Measurements from ENCODE around the gene SLC27A3. TPM values are rescaled to one million over a fixed set of nuclear protein-coding genes. Genes with fewer than 3 reads are reported as not detected.
"Not testable (repeated sequence)": the region's sequence is repeated elsewhere in the genome, so short reads cannot be mapped to it uniquely, and the experiment has no call there.

Gene SLC27A3
- total RNA-seq, 1 experiment from 2014 or later = 4.4 TPM

DNA sequence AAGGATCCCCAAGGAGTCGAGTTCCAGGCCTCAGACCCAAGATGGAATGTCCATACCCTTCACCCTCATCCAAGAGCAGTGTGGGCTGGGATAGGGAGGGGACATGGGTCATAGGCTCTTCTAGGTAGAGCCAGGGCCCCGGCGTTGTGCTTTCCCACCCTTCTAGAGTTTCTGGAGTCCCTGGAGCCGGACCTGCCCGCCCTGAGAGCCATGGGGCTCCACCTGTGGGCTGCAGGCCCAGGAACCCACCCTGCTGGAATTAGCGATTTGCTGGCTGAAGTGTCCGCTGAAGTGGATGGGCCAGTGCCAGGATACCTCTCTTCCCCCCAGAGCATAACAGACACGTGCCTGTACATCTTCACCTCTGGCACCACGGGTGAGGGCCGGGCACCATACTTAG is 1.1 kb downstream of the SLC27A3 start:
- DNase-seq = no peak
- Histone ChIP-seq H2AFZ (ENCODE audit: low read length) (no peak overlapping the region), H3K27me3 (ENCODE audit: low read length) (no peaks in the 10 kb centered on the region), H3K4me2 (ENCODE audit: low read depth, low read length, poor library complexity, severe bottlenecking) (peak overlapping the region; percentile 93), H3K4me1 (ENCODE audit: low read length) (peaks cover 25% of the 10 kb centered on the region), H3K9me2 (replicated peaks; ENCODE audit: insufficient read depth, low read length) (no peaks in the 10 kb centered on the region), H3K9ac (ENCODE audit: low read length) (peak overlapping the region; percentile 77), H3K4me3 (ENCODE audit: low read length) (peak overlapping the region; percentile 72), H3K27ac (ENCODE audit: low read length) (no peak overlapping the region), H4K20me1 (ENCODE audit: insufficient read depth, low read depth, low read length) (no peaks in the 10 kb centered on the region), H3K36me3 (ENCODE audit: insufficient read depth, low read length) (0 out of 2 replicates have a peak, but pooled peaks cover 7% of the 10 kb centered on the region), H3K9me3 (ENCODE audit: low read length) (no peaks in the 10 kb centered on the region), H3K79me2 (ENCODE audit: low read length) (no peaks in the 10 kb centered on the region)

DNA sequence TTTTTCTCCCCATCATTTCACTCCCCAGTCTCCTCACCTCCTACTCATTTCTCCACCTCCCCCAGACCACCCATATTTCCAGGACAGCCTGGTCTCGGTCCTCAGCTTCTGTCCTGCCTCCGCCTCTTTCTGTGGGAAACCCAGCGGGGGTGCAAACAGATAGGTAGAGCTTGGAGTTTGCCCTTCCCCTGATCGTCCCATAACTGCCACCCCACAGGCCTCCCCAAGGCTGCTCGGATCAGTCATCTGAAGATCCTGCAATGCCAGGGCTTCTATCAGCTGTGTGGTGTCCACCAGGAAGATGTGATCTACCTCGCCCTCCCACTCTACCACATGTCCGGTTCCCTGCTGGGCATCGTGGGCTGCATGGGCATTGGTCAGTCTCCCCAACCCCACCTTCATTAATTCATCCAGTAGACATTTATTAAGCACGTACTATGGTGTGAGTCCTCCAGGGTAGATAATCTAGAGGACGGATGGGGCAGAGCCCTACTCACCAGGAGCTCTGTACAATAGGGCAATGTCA is 1.7 kb downstream of the SLC27A3 start:
- Histone ChIP-seq H3K4me3 (ENCODE audit: low read length) (no peak overlapping the region), H3K27ac (ENCODE audit: low read length) (no peak overlapping the region)

DNA sequence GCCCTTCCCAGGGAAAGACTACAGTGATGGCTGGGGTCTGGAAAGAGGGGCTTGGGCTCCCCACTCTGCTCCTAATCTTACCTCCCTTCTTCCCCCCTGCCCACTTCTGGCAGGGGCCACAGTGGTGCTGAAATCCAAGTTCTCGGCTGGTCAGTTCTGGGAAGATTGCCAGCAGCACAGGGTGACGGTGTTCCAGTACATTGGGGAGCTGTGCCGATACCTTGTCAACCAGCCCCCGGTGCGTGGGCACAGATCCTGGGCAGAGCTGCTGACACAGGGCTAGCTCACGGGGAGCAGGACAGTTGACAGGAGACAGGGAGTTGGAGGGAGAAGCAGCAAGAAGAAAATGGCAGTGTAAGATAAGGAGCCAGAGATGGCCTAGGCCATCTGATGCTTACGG is 2.4 kb downstream of the SLC27A3 start:
- DNase-seq = no peak
- Histone ChIP-seq H3K27ac (ENCODE audit: low read length) (no peak overlapping the region), H3K4me1 (ENCODE audit: low read length) (peaks cover 25% of the 10 kb centered on the region), H3K9me2 (replicated peaks; ENCODE audit: insufficient read depth, low read length) (no peaks in the 10 kb centered on the region), H3K9me3 (ENCODE audit: low read length) (no peaks in the 10 kb centered on the region), H3K9ac (ENCODE audit: low read length) (no peak overlapping the region), H4K20me1 (ENCODE audit: insufficient read depth, low read depth, low read length) (no peaks in the 10 kb centered on the region), H3K4me3 (ENCODE audit: low read length) (no peak overlapping the region), H3K4me2 (ENCODE audit: low read depth, low read length, poor library complexity, severe bottlenecking) (no peak overlapping the region), H2AFZ (ENCODE audit: low read length) (no peak overlapping the region), H3K27me3 (ENCODE audit: low read length) (no peaks in the 10 kb centered on the region), H3K79me2 (ENCODE audit: low read length) (no peaks in the 10 kb centered on the region), H3K36me3 (ENCODE audit: insufficient read depth, low read length) (0 out of 2 replicates have a peak, but pooled peaks cover under 1% of the 10 kb centered on the region)

More for the DNA sequence above, 1.7 kb downstream of the SLC27A3 start:
- Histone ChIP-seq H3K9me3 (ENCODE audit: low read length) (no peaks in the 10 kb centered on the region), H3K79me2 (ENCODE audit: low read length) (no peaks in the 10 kb centered on the region), H3K27me3 (ENCODE audit: low read length) (no peaks in the 10 kb centered on the region), H3K36me3 (ENCODE audit: insufficient read depth, low read length) (0 out of 2 replicates have a peak, but pooled peaks cover 7% of the 10 kb centered on the region), H3K9me2 (replicated peaks; ENCODE audit: insufficient read depth, low read length) (no peaks in the 10 kb centered on the region), H4K20me1 (ENCODE audit: insufficient read depth, low read depth, low read length) (no peaks in the 10 kb centered on the region), H3K4me1 (ENCODE audit: low read length) (peaks cover 25% of the 10 kb centered on the region), H2AFZ (ENCODE audit: low read length) (no peak overlapping the region), H3K9ac (ENCODE audit: low read length) (no peak overlapping the region), H3K4me2 (ENCODE audit: low read depth, low read length, poor library complexity, severe bottlenecking) (no peak overlapping the region)
- no peak for DNase-seq

DNA sequence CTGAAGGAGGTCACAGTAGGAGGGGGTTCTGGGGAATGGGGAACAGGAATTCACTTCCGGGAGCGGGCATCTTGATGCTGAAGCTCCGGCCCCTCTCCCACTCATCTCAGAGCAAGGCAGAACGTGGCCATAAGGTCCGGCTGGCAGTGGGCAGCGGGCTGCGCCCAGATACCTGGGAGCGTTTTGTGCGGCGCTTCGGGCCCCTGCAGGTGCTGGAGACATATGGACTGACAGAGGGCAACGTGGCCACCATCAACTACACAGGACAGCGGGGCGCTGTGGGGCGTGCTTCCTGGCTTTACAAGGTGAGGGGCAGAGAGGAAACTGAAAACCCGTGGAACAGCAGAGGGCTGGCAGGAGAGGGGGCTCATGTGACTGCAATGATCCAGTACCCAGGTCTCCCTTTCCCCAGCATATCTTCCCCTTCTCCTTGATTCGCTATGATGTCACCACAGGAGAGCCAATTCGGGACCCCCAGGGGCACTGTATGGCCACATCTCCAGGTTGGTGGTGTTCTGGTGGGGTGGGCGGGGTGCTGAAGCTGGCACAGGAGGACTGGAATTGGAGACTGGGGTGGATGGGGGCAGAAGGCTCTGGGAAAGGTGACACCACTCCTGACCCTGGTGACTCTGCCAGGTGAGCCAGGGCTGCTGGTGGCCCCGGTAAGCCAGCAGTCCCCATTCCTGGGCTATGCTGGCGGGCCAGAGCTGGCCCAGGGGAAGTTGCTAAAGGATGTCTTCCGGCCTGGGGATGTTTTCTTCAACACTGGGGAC is 3.0 kb downstream of the SLC27A3 start:
- Histone ChIP-seq H3K9me3 (ENCODE audit: low read length) (no peaks in the 10 kb centered on the region), H3K4me1 (ENCODE audit: low read length) (peaks cover 31% of the 10 kb centered on the region), H3K27me3 (ENCODE audit: low read length) (no peaks in the 10 kb centered on the region), H3K9ac (ENCODE audit: low read length) (no peak overlapping the region), H4K20me1 (ENCODE audit: insufficient read depth, low read depth, low read length) (no peaks in the 10 kb centered on the region), H3K9me2 (replicated peaks; ENCODE audit: insufficient read depth, low read length) (no peaks in the 10 kb centered on the region), H3K4me2 (ENCODE audit: low read depth, low read length, poor library complexity, severe bottlenecking) (no peak overlapping the region), H3K79me2 (ENCODE audit: low read length) (no peaks in the 10 kb centered on the region), H3K4me3 (ENCODE audit: low read length) (no peak overlapping the region), H2AFZ (ENCODE audit: low read length) (no peak overlapping the region), H3K27ac (ENCODE audit: low read length) (no peak overlapping the region), H3K36me3 (ENCODE audit: insufficient read depth, low read length) (no peaks in the 10 kb centered on the region)
- DNase-seq = no peak

DNA sequence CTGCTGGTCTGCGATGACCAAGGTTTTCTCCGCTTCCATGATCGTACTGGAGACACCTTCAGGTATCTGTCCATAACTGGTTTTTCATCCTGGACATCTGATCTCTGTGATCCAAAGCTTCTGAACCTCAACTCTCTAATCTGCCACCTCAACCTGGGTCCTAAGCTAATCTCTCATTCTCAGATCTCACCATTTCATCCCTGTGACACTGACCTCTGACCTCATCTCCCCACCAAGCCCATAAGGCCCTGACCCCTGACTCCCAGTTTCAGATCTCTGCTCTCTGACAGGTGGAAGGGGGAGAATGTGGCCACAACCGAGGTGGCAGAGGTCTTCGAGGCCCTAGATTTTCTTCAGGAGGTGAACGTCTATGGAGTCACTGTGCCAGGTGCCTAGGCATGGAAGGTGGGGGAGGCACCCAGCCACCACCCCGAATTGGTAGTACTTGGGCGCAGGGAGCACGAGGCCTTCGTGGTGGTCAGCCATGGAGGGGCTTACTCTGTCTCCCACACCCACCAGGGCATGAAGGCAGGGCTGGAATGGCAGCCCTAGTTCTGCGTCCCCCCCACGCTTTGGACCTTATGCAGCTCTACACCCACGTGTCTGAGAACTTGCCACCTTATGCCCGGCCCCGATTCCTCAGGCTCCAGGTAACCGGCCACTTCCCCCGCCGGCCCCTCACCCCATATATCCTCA is 3.8 kb downstream of the SLC27A3 start:
- H3K9me2 ChIP-seq (replicated peaks; ENCODE audit: insufficient read depth, low read length) = no peaks in the 10 kb centered on the region
- H3K4me1 ChIP-seq (ENCODE audit: low read length) = peaks cover 35% of the 10 kb centered on the region
- H2AFZ ChIP-seq (ENCODE audit: low read length) = no peak overlapping the region
- no peak overlapping the region for H3K4me3 ChIP-seq (ENCODE audit: low read length)
- H3K4me2 ChIP-seq (ENCODE audit: low read depth, low read length, poor library complexity, severe bottlenecking) = no peak overlapping the region
- H3K27ac ChIP-seq (ENCODE audit: low read length) = no peak overlapping the region
- no peaks in the 10 kb centered on the region for H3K9me3 ChIP-seq (ENCODE audit: low read length)
- H3K27me3 ChIP-seq (ENCODE audit: low read length) = no peaks in the 10 kb centered on the region
- no peak overlapping the region for H3K9ac ChIP-seq (ENCODE audit: low read length)
- H3K36me3 ChIP-seq (ENCODE audit: insufficient read depth, low read length) = no peaks in the 10 kb centered on the region
- no peaks in the 10 kb centered on the region for H3K79me2 ChIP-seq (ENCODE audit: low read length)
- H4K20me1 ChIP-seq (ENCODE audit: insufficient read depth, low read depth, low read length) = no peaks in the 10 kb centered on the region
- DNase-seq = no peak

DNA sequence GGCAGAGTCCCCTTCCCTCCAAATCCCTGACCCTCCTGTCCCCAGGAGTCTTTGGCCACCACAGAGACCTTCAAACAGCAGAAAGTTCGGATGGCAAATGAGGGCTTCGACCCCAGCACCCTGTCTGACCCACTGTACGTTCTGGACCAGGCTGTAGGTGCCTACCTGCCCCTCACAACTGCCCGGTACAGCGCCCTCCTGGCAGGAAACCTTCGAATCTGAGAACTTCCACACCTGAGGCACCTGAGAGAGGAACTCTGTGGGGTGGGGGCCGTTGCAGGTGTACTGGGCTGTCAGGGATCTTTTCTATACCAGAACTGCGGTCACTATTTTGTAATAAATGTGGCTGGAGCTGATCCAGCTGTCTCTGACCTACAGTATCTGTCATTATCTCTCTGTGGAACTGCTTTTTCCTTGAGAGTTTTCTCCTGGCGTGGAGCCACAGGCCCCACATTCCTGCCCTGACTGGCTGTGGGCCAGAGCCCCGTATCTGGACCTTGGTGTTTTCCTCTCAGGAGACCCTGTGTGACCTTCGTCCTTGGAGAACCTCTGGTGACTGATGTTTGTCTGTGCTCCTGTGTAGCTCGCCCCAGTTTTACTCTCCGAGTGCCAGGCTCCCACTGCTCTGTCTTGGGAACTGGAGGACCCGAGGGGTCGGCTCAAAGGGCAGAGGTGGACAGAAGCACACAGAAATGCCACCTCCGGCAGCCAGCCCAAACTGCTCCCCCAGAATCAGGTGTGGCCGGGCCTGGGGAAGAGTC is 4.8 kb downstream of the SLC27A3 start:
- Histone ChIP-seq H3K9me3 (ENCODE audit: low read length) (no peaks in the 10 kb centered on the region), H3K27ac (ENCODE audit: low read length) (no peak overlapping the region), H3K4me2 (ENCODE audit: low read depth, low read length, poor library complexity, severe bottlenecking) (no peak overlapping the region), H2AFZ (ENCODE audit: low read length) (no peak overlapping the region), H4K20me1 (ENCODE audit: insufficient read depth, low read depth, low read length) (no peaks in the 10 kb centered on the region), H3K79me2 (ENCODE audit: low read length) (no peaks in the 10 kb centered on the region), H3K4me3 (ENCODE audit: low read length) (no peak overlapping the region), H3K9ac (ENCODE audit: low read length) (no peak overlapping the region), H3K4me1 (ENCODE audit: low read length) (peaks cover 27% of the 10 kb centered on the region), H3K36me3 (ENCODE audit: insufficient read depth, low read length) (no peaks in the 10 kb centered on the region), H3K9me2 (replicated peaks; ENCODE audit: insufficient read depth, low read length) (no peaks in the 10 kb centered on the region), H3K27me3 (ENCODE audit: low read length) (no peaks in the 10 kb centered on the region)
- no peak for DNase-seq

DNA sequence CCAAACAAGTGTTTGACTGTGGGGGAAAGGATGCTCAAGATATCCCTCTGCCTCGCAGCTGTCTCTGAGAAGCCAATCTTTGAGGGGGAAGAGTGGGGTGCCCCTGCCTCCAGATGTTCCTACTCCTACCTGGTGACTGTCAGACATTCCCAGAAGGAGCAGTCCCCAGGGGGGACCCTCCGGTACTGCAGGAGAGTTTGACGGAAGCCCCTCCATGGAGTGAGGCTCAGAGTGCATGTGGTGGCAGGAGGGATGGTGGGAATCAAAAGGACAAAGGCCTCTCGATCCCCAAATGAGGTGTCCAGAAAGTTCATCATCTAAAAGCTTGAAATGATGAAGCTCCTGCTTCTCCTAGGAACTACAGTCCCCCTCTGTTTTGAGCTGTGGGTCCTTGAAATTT is 5.3 kb downstream of the SLC27A3 start:
- no peaks in the 10 kb centered on the region for H3K9me3 ChIP-seq (ENCODE audit: low read length)
- no peaks in the 10 kb centered on the region for H4K20me1 ChIP-seq (ENCODE audit: insufficient read depth, low read depth, low read length)
- no peak overlapping the region for H3K4me3 ChIP-seq (ENCODE audit: low read length)
- no peak for DNase-seq
- no peak overlapping the region for H3K27ac ChIP-seq (ENCODE audit: low read length)
- no peak overlapping the region for H3K4me2 ChIP-seq (ENCODE audit: low read depth, low read length, poor library complexity, severe bottlenecking)
- H2AFZ ChIP-seq (ENCODE audit: low read length) = no peak overlapping the region
- no peaks in the 10 kb centered on the region for H3K79me2 ChIP-seq (ENCODE audit: low read length)
- no peaks in the 10 kb centered on the region for H3K36me3 ChIP-seq (ENCODE audit: insufficient read depth, low read length)
- no peak overlapping the region for H3K9ac ChIP-seq (ENCODE audit: low read length)
- H3K27me3 ChIP-seq (ENCODE audit: low read length) = no peaks in the 10 kb centered on the region
- peaks cover 26% of the 10 kb centered on the region for H3K4me1 ChIP-seq (ENCODE audit: low read length)
- no peaks in the 10 kb centered on the region for H3K9me2 ChIP-seq (replicated peaks; ENCODE audit: insufficient read depth, low read length)

DNA sequence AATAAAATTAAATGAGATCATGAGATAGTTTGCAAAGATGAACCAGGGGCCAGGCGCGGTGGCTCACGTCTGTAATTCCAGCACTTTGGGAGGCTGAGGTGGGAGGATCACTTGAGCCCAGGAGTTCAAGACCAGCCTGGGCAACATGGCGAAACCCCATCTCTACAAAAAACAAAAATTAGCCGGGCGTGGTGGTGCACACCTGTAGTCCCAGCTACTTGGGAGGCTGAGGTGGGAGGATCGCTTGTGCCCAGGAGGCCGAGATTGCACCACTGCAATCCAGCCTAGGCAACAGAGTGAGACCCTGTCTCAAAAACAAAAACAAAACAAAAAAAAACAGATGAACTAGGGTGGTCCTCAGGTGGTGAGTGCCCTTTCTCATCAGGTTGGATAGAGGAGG is 7.4 kb downstream of the SLC27A3 start:
- DNase-seq; H3K36me3 ChIP-seq (ENCODE audit: insufficient read depth, low read length); H3K79me2 ChIP-seq (ENCODE audit: low read length); H3K27me3 ChIP-seq (ENCODE audit: low read length); H3K9me2 ChIP-seq (replicated peaks; ENCODE audit: insufficient read depth, low read length); H3K9me3 ChIP-seq (ENCODE audit: low read length); H4K20me1 ChIP-seq (ENCODE audit: insufficient read depth, low read depth, low read length); H2AFZ ChIP-seq (ENCODE audit: low read length): not testable (repeated sequence)
- H3K4me3 ChIP-seq (ENCODE audit: low read length) = peak overlapping the region; percentile 77
- H3K9ac ChIP-seq (ENCODE audit: low read length) = peak overlapping the region; percentile 81
- H3K27ac ChIP-seq (ENCODE audit: low read length) = peak overlapping the region; percentile 91
- peak overlapping the region; percentile 96 for H3K4me2 ChIP-seq (ENCODE audit: low read depth, low read length, poor library complexity, severe bottlenecking)
- peaks cover 19% of the 10 kb centered on the region for H3K4me1 ChIP-seq (ENCODE audit: low read length)

All from Karpas-422 (cell line).